NB4 (cell line): ENCODE results near the gene KLHL17.

Experiments
- DNase-seq: peaks from one replicate; pipeline ENCODE4 v3.0.0; 2010; ENCODE audit warnings: low read depth
- H3K4me3 ChIP-seq: one replicate; pipeline ENCODE4 v1.5.1; 2011; ENCODE audit warnings: mild to moderate bottlenecking, low read depth, low read length, moderate library complexity
- MYC ChIP-seq: IDR thresholded peaks from 2 replicates; pipeline ENCODE4 v1.6.1; 2011; ENCODE audit warnings: low read depth, low read length
- POLR2A ChIP-seq: IDR thresholded peaks from 2 replicates; pipeline ENCODE4 v1.6.1; 2011; ENCODE audit warnings: mild to moderate bottlenecking; ENCODE audit not compliant: insufficient read length; ENCODE audit errors: extremely low read depth
- TF ChIP-seq, protein P1 (sequence below): IDR thresholded peaks from 2 replicates; pipeline ENCODE4 v1.6.1; 2011; ENCODE audit warnings: low read depth, low read length
- TF ChIP-seq, protein P2 (sequence below): IDR thresholded peaks from one replicate; pipeline ENCODE4 v1.5.1; 2012; ENCODE audit warnings: low read depth, low read length

Gene KLHL17

DNA sequence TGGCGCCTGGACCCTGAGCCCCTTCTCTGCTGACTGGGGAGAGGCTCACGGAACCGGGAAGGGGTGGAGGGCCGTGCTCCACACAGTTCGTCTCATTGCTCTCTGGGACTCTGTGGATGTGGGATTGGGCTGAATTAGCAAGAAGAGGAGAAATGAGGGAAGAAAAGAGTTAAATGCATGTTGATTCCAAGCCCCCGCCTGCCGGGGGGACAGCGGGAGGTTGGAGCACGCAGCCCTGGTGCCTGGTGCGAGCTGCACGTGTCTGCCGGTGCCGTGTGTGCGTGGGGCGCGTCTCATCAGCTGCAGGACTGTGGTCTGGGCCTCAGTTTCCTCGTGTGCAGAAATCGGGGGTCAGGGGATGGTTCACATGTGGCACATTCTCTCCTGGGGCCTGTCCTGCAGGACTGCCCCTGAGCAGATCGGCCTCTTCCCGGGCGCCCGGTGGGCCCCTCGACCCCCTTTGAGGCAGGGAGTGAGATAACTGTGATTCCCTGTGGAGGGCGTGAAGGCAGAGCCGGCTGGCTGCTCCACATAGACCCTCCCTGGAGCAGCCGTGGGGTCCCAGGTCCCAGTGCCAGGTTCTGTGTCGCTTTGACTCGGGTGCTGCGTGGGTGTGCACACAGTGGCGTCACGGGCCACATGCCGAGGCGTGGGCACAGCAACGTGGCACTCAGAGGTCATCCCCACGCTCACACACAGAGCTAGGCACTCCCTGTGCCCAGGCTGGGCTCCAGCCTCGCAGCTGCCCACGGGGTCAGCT, 25.2 kb upstream of the KLHL17 start:
- H3K4me3 ChIP-seq: no peak overlapping the region
- TF ChIP-seq POLR2A: no peak
- TF ChIP-seq, protein P1, sequence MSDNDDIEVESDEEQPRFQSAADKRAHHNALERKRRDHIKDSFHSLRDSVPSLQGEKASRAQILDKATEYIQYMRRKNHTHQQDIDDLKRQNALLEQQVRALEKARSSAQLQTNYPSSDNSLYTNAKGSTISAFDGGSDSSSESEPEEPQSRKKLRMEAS: no peak
- TF ChIP-seq, protein P2, sequence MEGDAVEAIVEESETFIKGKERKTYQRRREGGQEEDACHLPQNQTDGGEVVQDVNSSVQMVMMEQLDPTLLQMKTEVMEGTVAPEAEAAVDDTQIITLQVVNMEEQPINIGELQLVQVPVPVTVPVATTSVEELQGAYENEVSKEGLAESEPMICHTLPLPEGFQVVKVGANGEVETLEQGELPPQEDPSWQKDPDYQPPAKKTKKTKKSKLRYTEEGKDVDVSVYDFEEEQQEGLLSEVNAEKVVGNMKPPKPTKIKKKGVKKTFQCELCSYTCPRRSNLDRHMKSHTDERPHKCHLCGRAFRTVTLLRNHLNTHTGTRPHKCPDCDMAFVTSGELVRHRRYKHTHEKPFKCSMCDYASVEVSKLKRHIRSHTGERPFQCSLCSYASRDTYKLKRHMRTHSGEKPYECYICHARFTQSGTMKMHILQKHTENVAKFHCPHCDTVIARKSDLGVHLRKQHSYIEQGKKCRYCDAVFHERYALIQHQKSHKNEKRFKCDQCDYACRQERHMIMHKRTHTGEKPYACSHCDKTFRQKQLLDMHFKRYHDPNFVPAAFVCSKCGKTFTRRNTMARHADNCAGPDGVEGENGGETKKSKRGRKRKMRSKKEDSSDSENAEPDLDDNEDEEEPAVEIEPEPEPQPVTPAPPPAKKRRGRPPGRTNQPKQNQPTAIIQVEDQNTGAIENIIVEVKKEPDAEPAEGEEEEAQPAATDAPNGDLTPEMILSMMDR: no peak
- TF ChIP-seq MYC: no peak
- no peak for DNase-seq

DNA sequence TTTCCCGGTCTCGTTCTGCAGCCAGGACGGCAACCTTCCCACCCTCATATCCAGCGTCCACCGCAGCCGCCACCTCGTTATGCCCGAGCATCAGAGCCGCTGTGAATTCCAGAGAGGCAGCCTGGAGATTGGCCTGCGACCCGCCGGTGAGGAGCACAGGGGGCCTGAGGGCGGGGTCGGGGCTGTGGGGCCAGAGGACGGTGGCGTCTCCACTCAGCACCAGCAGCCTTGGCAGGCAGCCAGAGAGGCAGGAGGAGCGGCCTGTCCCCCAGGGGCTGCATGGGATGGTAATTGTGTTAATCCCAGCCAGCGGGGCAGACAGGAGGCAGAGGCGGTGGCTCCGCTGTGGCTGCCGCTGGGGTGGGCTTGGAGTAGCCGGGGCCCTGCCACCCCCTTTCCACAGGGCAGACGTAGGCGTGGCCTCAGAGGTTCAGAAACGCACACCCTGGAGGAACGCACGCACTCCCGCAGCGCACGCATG, 24.6 kb upstream of the KLHL17 start:
- DNase-seq: no peak
- TF ChIP-seq POLR2A: no peak
- TF ChIP-seq MYC: no peak
- TF ChIP-seq, protein P2: no peak
- TF ChIP-seq, protein P1: no peak
- H3K4me3 ChIP-seq: no peak overlapping the region

DNA sequence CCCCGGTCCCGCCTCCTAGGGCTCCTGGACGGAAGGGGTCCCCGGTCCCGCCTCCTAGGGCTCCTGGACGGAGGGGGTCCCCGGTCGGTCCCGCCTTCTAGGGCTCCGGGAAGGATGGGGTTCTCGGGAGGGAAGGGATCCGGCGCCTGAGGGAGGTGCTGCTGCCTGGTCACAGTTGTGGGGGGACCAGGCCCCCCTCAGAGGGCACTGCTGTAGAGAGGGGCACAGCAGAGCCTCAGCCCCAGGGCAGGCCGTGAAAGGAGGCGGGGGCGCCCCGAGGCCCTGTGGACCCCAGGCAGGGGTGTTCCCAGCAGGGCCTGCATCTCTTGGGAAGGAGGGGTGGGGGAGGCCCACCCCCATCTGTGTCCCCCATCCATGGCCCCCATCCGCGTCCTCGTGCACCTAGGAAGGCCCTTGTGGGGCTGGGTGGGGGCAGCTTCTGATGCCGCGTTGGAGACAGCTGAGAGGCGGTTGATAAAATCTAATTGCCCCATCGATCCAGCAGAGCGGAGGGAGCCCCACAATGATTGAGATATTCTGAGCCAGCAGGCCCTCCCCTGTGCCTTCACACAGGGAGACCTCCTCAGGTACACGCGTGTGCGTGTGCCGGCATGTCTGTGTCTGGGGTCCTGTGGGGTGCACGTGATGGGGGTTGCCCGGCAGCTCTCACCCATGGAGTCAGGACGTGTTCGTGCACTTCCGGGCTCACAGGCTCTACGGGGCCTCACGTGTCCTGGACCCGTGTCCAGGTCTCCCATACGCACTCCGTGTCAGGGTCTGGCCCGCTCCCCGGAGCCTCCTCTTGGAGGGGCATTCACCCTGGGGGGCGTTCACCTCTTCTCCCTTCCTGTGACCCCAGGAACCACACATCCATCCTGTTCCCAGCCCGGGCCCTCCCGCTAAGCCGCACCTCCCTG, 23.8 kb upstream of the KLHL17 start:
- TF ChIP-seq POLR2A: no peak
- TF ChIP-seq, protein P2: no peak
- TF ChIP-seq, protein P1: no peak
- no peak overlapping the region for H3K4me3 ChIP-seq
- no peak for DNase-seq

DNA sequence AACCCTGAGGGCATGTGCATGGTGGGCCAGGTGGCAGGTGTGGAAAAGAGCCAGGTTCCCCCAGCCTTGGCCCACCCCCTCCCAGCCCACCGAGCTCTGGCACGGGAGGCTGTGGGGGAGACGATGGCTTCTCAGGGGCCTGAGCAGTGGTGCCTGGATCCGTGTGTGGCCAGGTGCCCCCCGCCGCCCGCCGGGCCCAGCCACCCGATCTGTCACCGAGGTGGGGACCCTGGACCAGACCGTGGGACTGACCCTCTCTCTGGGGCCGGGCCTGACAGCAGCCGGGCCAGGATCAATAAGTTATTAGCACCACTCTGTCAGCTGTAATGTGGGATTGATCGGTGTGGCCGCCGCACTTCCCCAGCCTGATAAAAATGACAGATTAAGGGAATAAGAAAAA, 22.9 kb upstream of the KLHL17 start:
- no peak overlapping the region for H3K4me3 ChIP-seq
- DNase-seq: no peak
- TF ChIP-seq, protein P2: no peak
- no peak for TF ChIP-seq MYC
- TF ChIP-seq, protein P1: no peak

DNA sequence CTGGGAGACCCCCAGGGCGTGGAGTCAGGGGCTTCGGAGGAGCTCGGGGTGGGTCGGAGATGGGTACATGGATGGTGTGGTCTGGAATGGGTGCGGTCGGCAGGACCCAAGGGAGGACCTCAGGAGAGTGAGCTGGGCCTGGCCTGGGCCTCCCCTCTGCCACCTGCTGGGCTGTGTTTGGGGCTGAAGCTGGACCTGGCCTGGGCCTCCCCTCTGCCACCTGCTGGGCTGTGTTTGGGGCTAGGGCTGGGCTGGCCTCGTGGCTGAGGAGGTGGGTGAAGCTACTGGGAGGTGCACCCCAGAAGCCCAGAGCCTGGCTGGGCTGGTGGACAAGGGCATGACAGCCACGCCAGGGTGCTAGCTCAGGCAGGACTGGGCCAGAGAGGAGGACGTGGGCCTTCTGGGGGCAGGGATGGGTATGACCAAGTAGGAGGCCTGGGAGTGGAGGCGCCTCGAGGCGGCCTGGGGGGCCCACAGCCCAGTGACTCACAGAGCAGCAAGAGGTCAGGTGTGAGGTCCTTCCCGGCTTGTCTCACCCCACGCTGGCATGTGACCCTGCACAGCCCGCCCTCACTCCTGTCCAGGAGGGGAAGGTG, 22.2 kb upstream of the KLHL17 start:
- no peak for DNase-seq
- TF ChIP-seq, protein P2: peak; percentile 1
- TF ChIP-seq POLR2A: no peak

More for the DNA sequence above, 22.2 kb upstream of the KLHL17 start:
- H3K4me3 ChIP-seq: no peak overlapping the region
